Kidney epithelial cell (primary cell): Measurements from ENCODE around the gene STMN1. TPM values are rescaled to one million over a fixed set of nuclear protein-coding genes. Genes with fewer than 3 reads are reported as not detected.

ENCODE experiments used
- DNase-seq: peaks from one replicate; pipeline ENCODE4 v3.0.0-alpha.2; 2010; ENCODE audit warnings: low read depth
- H3K27me3 ChIP-seq: 2 replicates; pipeline ENCODE4 v1.6.0; 2011; ENCODE audit warnings: low read length; ENCODE audit not compliant: control insufficient read depth, insufficient read depth
- H3K36me3 ChIP-seq: 2 replicates; pipeline ENCODE4 v1.5.1; 2011; ENCODE audit warnings: low read length; ENCODE audit not compliant: control insufficient read depth, insufficient read depth
- H3K4me3 ChIP-seq: 2 replicates; pipeline ENCODE4 v1.5.1; 2011; ENCODE audit warnings: low read depth, mild to moderate bottlenecking, control low read depth, low read length
- total RNA-seq: library from RNA; depleted of rRNA; stranded (reverse); fragments of >200 nt; gene quantifications from 2 replicates; pipeline ENCODE4 v1.2.3, GENCODE V29; 2015
- TF ChIP-seq, protein P1 (sequence below): IDR thresholded peaks from 2 replicates; pipeline ENCODE4 v1.5.1; 2011; ENCODE audit warnings: mild to moderate bottlenecking, moderate library complexity, low read length, control low read depth, inconsistent platforms; ENCODE audit not compliant: insufficient read depth, poor library complexity, severe bottlenecking

STMN1 gene
- total RNA-seq, 1 donor from 2014 or later: 207 TPM

DNA sequence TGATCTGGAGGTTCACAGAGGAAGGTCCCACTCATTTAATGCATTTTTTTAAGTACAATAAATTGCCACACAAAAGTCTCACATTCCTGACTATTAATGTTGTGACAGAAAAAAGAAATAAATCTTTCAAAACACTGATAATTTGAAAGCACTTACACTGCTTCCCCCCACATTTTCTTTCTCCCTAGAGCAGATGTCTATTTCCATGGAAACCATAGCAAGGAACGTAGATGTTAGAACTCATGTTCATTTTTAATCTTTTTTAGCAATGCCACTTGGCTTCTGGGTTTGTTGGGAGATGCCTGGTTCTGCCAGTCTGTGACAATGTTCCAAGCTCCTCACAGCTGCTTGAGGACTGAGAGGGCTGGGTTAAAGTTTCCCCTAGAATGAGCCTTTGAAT is 1.9 kb upstream of the STMN1 start:
- TF ChIP-seq, protein P1, sequence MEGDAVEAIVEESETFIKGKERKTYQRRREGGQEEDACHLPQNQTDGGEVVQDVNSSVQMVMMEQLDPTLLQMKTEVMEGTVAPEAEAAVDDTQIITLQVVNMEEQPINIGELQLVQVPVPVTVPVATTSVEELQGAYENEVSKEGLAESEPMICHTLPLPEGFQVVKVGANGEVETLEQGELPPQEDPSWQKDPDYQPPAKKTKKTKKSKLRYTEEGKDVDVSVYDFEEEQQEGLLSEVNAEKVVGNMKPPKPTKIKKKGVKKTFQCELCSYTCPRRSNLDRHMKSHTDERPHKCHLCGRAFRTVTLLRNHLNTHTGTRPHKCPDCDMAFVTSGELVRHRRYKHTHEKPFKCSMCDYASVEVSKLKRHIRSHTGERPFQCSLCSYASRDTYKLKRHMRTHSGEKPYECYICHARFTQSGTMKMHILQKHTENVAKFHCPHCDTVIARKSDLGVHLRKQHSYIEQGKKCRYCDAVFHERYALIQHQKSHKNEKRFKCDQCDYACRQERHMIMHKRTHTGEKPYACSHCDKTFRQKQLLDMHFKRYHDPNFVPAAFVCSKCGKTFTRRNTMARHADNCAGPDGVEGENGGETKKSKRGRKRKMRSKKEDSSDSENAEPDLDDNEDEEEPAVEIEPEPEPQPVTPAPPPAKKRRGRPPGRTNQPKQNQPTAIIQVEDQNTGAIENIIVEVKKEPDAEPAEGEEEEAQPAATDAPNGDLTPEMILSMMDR: no peak
- DNase-seq: no peak
- H3K27me3 ChIP-seq: peaks cover 3% of the 10 kb centered on the region
- H3K36me3 ChIP-seq: no peaks in the 10 kb centered on the region
- no peak overlapping the region for H3K4me3 ChIP-seq

DNA sequence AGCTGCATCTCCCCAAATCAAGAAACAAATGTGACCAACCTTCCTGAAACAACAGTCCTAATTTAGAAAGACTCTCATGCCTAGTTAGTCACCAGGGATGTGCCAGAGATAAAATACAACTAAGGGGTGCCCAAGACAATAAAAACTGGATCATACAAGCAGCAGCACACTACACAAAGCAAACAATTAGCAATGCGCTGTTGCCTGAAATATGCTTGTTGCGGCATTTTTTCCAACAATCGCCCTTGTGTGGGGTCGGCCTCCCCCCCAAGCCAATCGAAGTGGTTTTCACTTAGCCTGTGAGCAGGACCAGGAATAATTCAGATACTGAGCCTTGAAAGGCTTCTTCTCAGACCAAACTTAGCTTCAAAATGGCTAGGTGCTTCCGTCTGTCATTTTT is 1.4 kb upstream of the STMN1 start:
- H3K4me3 ChIP-seq: no peak overlapping the region
- TF ChIP-seq, protein P1: no peak
- peaks cover 3% of the 10 kb centered on the region for H3K27me3 ChIP-seq
- DNase-seq: no peak
- H3K36me3 ChIP-seq: no peaks in the 10 kb centered on the region

DNA sequence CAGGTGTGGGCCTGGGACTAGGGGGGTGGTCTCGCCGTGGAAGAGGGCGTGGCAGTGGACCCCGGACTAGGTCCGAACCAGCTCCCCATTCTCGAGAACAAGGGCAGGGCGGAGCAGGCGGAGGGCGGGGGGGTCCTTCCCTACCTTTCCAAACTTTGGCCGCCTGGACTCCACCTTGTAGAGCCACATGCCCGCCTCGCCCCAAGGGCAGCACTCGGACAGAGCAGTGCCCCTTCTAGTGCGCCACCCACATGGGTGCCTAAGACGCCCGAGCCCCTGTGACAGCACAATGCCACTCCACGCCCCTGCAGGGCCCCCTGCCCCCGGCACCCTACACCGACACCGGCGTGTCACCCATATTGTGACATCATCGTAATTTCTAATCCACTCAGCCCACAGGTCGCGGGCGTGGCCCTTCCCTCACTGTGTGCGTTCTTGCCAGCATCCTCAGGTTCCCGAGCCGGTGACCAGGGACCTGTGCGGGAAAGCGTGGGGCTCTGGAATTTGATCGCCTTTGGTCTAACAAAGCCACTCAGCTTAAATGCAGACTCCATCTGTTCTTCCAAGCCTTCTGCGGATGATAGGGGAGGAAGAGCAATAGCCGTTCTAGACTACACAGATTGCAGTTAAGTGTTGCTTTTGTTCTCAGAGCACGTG is 553 bp upstream of the STMN1 start:
- no peak for DNase-seq
- Histone ChIP-seq H3K4me3 (peak overlapping the region; percentile 70), H3K27me3 (peaks cover 3% of the 10 kb centered on the region), H3K36me3 (no peaks in the 10 kb centered on the region)
- TF ChIP-seq, protein P1: no peak

DNA sequence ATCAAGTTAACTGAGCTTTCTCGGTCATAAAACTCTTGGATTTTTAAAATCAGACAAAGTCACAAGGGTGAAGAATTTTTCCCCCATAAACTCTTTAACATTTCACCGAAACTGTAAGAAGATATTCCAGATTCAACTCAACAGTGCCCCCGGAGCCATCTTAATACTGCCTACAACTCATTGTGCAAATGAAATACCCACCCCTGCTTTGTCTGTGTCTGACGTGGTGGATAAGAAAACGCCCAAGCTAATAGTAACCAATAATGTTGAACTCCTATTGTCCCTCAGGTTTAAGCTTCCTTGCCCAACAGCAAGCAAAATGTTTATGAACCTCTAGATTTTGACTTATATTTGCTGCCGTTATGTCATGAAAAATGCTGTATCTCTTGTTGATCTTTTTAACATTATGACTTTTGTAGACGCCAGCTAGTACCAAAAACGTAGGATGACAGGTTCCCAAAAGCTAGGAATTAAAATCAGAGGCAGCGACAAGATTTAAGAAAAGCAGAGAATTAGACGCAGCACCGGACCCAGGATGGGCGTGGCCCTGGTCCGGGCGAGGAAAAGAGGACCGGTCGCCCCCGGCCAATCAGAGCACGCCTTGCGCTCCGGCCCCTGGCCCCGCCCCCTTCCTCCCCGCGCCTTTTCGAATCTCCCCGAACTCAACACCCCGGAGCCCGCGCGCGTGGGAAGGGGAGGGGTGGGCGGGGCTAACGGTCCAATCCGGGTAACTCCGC is 1.1 kb downstream of the STMN1 start:
- H3K4me3 ChIP-seq: peak overlapping the region; percentile 70

DNA sequence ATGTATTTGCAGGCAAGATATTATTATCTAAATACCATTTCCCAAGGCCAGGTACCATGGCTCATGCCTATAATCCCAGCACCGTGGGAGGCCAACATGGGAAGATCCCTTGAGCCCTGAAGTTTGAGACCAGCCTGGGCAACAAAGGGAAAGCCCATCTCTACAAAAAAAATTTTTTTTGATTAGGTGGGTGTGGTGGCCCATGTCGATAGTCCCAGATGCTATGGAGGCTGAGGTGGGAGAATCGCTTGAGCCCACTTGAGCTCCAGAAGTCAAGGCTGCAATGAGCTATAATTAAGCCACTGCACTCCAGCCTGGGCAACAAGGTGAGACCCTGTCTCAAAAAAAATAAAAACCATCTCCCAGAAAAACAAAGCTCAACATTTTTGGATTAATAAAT is 2.2 kb downstream of the STMN1 start:
- H3K4me3 ChIP-seq: peak overlapping the region; percentile 70
- TF ChIP-seq, protein P1: no peak
- H3K36me3 ChIP-seq: peaks cover 2% of the 10 kb centered on the region
- H3K27me3 ChIP-seq: peaks cover 3% of the 10 kb centered on the region
- DNase-seq: no peak

More for the DNA sequence above, 1.1 kb downstream of the STMN1 start:
- TF ChIP-seq, protein P1: peak; percentile 13
- peaks cover 3% of the 10 kb centered on the region for H3K27me3 ChIP-seq
- H3K36me3 ChIP-seq: peaks cover 2% of the 10 kb centered on the region
- DNase-seq: peak; percentile 61
